ENCODE measurements around the gene LACTBL1.

LACTBL1 gene

GRCh38 chr1:22921452-22922126 lies 51.1 kb downstream of the LACTBL1 start:
- no peak for DNase-seq
- H3K27me3 ChIP-seq (ENCODE audit: insufficient read depth, low read depth, severe bottlenecking) = no peaks in the 10 kb centered on the region
- H3K36me3 ChIP-seq = no peaks in the 10 kb centered on the region
- no peak for TF ChIP-seq CTCF (IDR thresholded peaks at IDR 0.05; ENCODE audit: low read depth, low read length)
- H3K9me3 ChIP-seq (ENCODE audit: severe bottlenecking) = no peaks in the 10 kb centered on the region
- H3K27ac ChIP-seq = no peak overlapping the region
- no peak overlapping the region for H3K4me3 ChIP-seq (ENCODE audit: low read depth, low read length)

DNA sequence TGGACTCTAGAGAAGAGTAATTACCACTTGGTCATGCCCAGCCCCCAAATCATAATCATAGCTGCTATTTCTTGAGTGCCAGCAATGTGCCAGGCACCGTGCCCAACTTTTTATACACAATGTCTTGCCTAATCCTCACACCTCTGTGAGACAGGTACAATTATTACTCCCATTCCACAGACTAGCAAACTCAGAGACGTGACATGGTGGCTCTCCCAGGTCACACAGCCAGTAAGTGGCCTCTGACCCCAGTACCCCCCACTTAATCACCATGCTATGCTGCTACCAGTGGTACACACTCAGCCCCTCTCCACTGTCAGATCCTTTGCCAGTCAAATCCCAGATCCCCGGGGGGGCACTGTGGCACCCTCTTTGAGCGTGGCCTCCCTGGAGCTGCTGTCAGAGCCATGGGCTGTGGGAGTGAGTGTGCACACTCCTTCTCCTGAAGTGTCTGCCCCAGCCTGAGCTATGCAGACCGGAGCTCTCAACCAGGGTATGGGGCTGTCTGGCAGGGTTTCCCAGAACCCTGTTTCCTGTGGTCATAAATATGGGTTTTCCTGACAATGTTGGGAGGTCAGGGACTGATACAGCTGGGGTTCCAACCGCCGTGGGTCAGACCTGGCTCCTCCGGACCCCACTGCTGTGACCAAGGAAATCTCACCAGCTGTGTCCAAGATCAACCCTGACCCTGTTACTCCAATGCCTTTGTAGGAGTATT lies 51.8 kb downstream of the LACTBL1 start:
- DNase-seq = no peak
- Histone ChIP-seq H3K36me3 (no peaks in the 10 kb centered on the region), H3K27ac (no peak overlapping the region), H3K9me3 (ENCODE audit: severe bottlenecking) (no peaks in the 10 kb centered on the region), H3K27me3 (ENCODE audit: insufficient read depth, low read depth, severe bottlenecking) (no peaks in the 10 kb centered on the region), H3K4me3 (ENCODE audit: low read depth, low read length) (no peak overlapping the region)
- TF ChIP-seq CTCF (IDR thresholded peaks at IDR 0.05; ENCODE audit: low read depth, low read length) = no peak

DNA sequence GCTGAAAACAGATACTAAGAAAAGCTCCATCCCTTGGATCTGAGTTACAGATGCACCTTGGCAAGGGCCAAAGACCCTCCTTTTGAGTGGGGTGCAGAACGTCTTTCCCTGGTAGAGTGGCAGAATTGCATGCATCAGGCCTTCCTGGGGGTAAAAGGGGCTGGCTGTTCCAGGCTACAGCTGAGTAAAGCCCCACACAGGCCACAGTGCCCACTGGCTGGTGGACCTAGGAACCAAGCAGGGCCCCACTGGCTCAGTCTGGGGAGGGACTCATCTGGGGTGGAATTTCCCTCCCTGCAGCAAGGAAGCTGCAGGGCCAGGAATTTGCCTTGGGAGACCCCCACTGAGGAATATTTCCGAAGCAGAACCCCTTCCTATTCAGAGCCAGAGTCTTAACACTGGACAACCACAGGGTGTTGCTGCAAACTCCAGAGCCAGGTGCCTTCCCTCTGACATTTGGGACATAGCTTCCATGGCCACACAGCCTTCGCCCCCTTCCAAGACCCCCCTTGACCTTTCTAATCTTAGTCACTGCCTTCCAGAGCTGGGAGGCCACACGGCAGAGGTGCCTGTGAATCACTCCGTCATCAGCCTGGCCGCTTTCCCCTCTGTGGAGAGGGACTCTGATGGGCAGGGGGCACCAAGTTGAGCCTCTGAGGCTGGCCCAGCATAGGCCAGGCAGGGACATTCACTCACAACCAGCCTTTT lies 52.5 kb downstream of the LACTBL1 start:
- DNase-seq = no peak
- TF ChIP-seq CTCF (IDR thresholded peaks at IDR 0.05; ENCODE audit: low read depth, low read length) = no peak
- no peaks in the 10 kb centered on the region for H3K36me3 ChIP-seq
- H3K4me3 ChIP-seq (ENCODE audit: low read depth, low read length) = no peak overlapping the region
- H3K27ac ChIP-seq = no peak overlapping the region
- H3K9me3 ChIP-seq (ENCODE audit: severe bottlenecking) = no peaks in the 10 kb centered on the region
- H3K27me3 ChIP-seq (ENCODE audit: insufficient read depth, low read depth, severe bottlenecking) = no peaks in the 10 kb centered on the region

- Histone ChIP-seq H3K36me3 (no peaks in the 10 kb centered on the region), H3K9me3 (ENCODE audit: severe bottlenecking) (no peaks in the 10 kb centered on the region), H3K27me3 (ENCODE audit: insufficient read depth, low read depth, severe bottlenecking) (no peaks in the 10 kb centered on the region), H3K27ac (peak overlapping the region; percentile 89), H3K4me3 (ENCODE audit: low read depth, low read length) (no peak overlapping the region)
- TF ChIP-seq CTCF (IDR thresholded peaks at IDR 0.05; ENCODE audit: low read depth, low read length) = no peak
- DNase-seq = no peak
These were observed 53.2 kb downstream of the LACTBL1 start for GRCh38 chr1:22919341-22920025.

DNA sequence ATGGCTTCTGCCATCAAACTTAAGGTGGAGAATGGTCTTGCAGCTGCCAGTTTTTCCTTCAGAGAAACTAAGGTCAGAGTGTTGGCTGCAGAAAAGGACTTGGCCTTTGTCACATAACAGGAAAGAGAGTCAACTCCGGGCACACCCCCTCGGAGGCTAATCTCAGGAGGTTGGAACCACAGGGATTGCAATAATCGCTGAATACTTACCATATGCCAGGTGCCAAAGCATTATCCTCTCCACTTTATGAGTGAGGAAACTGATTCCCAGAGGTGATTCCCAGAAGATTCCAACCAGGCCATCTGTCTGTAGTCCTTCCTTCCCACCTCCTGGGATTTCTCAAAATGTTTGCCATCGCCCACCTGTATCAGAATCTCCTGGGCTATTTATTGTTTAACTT lies 54.0 kb downstream of the LACTBL1 start:
- Histone ChIP-seq H3K9me3 (ENCODE audit: severe bottlenecking) (no peaks in the 10 kb centered on the region), H3K36me3 (no peaks in the 10 kb centered on the region), H3K27me3 (ENCODE audit: insufficient read depth, low read depth, severe bottlenecking) (no peaks in the 10 kb centered on the region), H3K27ac (peak overlapping the region; percentile 89), H3K4me3 (ENCODE audit: low read depth, low read length) (no peak overlapping the region)
- peak; percentile 83 for DNase-seq
- no peak for TF ChIP-seq CTCF (IDR thresholded peaks at IDR 0.05; ENCODE audit: low read depth, low read length)
